Nephron progenitor cell (in vitro differentiated cells): Measurements from ENCODE around the gene TTLL5.

Experiments used
- DNase-seq: peaks from one replicate; pipeline ENCODE4 v3.0.0; 2021
- H3K27ac Mint-ChIP-seq: 2 replicates; pipeline ENCODE4 v1.8.0; 2021; ENCODE audit warnings: mild to moderate bottlenecking, moderate library complexity, mixed read lengths
- H3K27me3 Mint-ChIP-seq: 2 replicates; pipeline ENCODE4 v1.8.0; 2021; ENCODE audit warnings: mild to moderate bottlenecking, low read depth, mixed read lengths; ENCODE audit not compliant: poor library complexity
- H3K36me3 Mint-ChIP-seq: 2 replicates; pipeline ENCODE4 v1.8.0; 2021; ENCODE audit warnings: low read depth, mixed read lengths
- H3K4me1 Mint-ChIP-seq: 2 replicates; pipeline ENCODE4 v1.8.0; 2021; ENCODE audit warnings: mixed read lengths
- H3K4me3 Mint-ChIP-seq: 2 replicates; pipeline ENCODE4 v1.8.0; 2021; ENCODE audit warnings: mild to moderate bottlenecking, moderate library complexity, mixed read lengths
- H3K9me3 Mint-ChIP-seq: 2 replicates; pipeline ENCODE4 v1.8.0; 2021; ENCODE audit warnings: mild to moderate bottlenecking, moderate library complexity, mixed read lengths
- TF ChIP-seq, protein P1 (sequence below): fragments of 200-600 bp; sonication (generic); IDR thresholded peaks from 2 replicates; pipeline ENCODE4 v1.5.0; 2021; ENCODE audit warnings: antibody characterized with exemption

The TTLL5 gene

DNA sequence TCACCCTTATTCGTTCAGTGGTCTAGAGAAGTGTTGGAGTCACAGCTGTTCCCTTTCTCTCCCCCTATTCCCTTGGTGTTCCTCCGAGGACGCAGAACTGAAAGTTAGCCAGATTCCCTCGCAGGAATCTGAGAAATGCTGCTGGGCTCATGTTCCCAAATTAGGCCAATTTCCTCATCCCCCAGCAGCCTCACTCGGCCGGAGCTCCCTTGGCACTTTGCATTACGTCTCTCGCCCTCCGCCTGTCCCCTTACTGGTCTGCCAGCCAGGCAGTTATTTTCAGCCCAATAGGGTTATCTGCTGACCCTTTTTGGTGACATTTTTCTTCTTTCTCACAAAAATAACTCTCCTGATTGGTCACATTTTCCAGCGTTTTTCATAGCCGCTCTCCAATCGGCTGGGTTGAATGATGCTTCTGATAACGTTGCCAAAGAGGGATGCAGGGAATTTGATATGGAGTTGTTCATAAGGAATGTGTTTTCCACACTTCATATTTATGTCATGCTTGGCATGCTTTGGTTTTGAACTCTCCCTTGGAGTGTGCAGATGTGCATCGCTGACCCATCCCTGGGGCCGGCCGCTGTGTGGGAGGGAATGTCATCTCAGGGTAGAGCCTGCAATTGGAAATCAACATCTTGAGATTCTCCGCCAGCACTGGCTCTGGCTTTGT is 334.5 kb downstream of the TTLL5 start:
- no peaks in the 10 kb centered on the region for H3K9me3 Mint-ChIP-seq
- TF ChIP-seq, protein P1, sequence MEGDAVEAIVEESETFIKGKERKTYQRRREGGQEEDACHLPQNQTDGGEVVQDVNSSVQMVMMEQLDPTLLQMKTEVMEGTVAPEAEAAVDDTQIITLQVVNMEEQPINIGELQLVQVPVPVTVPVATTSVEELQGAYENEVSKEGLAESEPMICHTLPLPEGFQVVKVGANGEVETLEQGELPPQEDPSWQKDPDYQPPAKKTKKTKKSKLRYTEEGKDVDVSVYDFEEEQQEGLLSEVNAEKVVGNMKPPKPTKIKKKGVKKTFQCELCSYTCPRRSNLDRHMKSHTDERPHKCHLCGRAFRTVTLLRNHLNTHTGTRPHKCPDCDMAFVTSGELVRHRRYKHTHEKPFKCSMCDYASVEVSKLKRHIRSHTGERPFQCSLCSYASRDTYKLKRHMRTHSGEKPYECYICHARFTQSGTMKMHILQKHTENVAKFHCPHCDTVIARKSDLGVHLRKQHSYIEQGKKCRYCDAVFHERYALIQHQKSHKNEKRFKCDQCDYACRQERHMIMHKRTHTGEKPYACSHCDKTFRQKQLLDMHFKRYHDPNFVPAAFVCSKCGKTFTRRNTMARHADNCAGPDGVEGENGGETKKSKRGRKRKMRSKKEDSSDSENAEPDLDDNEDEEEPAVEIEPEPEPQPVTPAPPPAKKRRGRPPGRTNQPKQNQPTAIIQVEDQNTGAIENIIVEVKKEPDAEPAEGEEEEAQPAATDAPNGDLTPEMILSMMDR = no peak
- H3K27ac Mint-ChIP-seq = no peak overlapping the region
- peaks cover 18% of the 10 kb centered on the region for H3K4me1 Mint-ChIP-seq
- no peak for DNase-seq
- H3K36me3 Mint-ChIP-seq = peaks cover 76% of the 10 kb centered on the region
- H3K27me3 Mint-ChIP-seq = no peaks in the 10 kb centered on the region
- no peak overlapping the region for H3K4me3 Mint-ChIP-seq

DNA sequence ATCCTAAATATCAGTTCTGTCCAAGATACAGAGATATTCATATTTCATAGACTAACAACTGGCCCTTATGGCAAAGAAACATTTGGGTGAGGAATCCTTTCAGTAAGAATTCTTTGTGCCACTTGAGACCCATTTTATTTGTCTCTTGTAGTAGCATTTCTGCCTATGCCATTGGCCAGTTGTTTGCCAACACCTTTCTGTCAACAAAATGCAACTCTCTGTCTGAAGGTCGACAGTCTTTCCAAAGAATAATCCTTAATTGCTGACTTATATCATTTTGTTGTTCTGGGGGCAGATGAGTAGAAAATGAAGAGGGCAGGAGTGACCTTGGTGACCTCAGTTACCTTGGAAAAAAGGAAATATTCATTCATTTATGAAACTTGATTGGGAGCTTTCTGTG is 335.4 kb downstream of the TTLL5 start:
- DNase-seq = no peak
- H3K4me3 Mint-ChIP-seq = no peak overlapping the region
- no peak overlapping the region for H3K27ac Mint-ChIP-seq
- H3K9me3 Mint-ChIP-seq = no peaks in the 10 kb centered on the region
- TF ChIP-seq, protein P1 = no peak
- no peaks in the 10 kb centered on the region for H3K27me3 Mint-ChIP-seq
- H3K36me3 Mint-ChIP-seq = peaks cover 83% of the 10 kb centered on the region
- H3K4me1 Mint-ChIP-seq = peaks cover 18% of the 10 kb centered on the region

DNA sequence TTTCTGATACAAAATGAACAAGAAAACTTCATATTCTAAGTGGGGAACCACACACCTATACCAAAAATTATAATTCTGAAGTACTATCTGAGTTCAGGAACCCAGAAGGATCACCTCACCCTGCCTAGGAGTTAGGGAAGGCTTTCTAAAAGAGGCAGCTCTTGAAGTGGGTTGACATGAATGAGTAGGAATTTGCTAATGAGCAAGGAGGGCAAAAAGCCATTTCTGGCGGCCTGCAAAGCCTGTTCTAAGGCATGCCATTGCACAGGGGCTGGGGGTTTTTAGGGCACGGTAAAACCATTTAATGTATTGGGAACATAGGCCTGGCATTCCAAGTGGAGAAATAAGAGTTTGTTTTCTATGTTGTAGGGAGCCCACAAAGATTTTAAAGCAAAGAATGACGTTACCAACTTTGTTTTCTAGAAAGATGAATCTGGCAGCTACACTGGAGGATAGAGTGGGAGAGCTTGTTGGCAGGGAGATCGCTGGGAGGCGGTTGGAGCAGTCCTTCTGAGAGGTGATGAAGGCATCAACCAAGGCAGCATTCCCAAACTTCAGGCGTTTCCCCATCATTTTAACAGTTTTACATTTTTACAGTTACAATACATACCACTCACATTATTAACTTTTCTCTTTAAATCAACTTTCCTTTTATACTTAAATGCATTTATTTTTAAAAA is 338.6 kb downstream of the TTLL5 start:
- Mint-ChIP-seq H3K27ac (no peak overlapping the region), H3K4me1 (peaks cover 8% of the 10 kb centered on the region), H3K9me3 (peaks cover 18% of the 10 kb centered on the region), H3K27me3 (no peaks in the 10 kb centered on the region), H3K4me3 (no peak overlapping the region), H3K36me3 (peaks cover 94% of the 10 kb centered on the region)
- TF ChIP-seq, protein P1 = no peak
- no peak for DNase-seq

DNA sequence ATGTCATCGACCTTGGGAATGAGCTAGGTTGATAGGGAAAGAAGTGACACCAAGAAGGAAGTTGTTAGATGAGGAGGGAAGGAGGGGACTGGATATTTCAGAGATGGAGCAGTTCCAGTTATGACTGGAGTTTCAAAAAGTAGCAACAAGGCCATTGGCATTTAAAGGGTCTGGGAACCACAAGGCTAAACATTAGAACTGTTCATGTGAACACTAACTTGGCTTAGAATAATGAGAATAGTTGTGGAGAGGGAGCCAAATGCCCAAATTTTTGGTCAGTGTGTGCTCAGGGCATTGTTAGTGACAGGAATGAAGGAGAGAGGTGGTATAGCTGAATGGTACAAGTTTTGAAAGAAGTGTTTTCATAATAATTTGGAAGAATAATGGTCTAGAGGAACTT is 341.3 kb downstream of the TTLL5 start:
- peaks cover 13% of the 10 kb centered on the region for H3K4me1 Mint-ChIP-seq
- peaks cover 31% of the 10 kb centered on the region for H3K9me3 Mint-ChIP-seq
- no peak overlapping the region for H3K4me3 Mint-ChIP-seq
- no peak overlapping the region for H3K27ac Mint-ChIP-seq
- no peaks in the 10 kb centered on the region for H3K27me3 Mint-ChIP-seq
- no peak for DNase-seq
- TF ChIP-seq, protein P1 = no peak
- H3K36me3 Mint-ChIP-seq = peaks cover 96% of the 10 kb centered on the region
